GM04504 (cell line): Measurements from ENCODE around the gene LMF1.
"Not testable (repeated sequence)": the region's sequence is repeated elsewhere in the genome, so short reads cannot be mapped to it uniquely, and the experiment has no call there.

Experiments used
- DNase-seq: peaks from one replicate; pipeline ENCODE4 v3.0.0-alpha.2; 2012; ENCODE audit warnings: low read depth

The LMF1 gene

GRCh38 chr16:869823-870641 lies 100.8 kb downstream of the LMF1 start:
- no peak for DNase-seq

GRCh38 chr16:868846-869822 lies 101.7 kb downstream of the LMF1 start:
- no peak for DNase-seq

- no peak for DNase-seq
Observed at GRCh38 chr16:868386-868755, 102.4 kb downstream of the LMF1 start.

- no peak for DNase-seq
Observed at GRCh38 chr16:867421-868385, 103.1 kb downstream of the LMF1 start.

GRCh38 chr16:866252-866896 lies 104.4 kb downstream of the LMF1 start:
- no peak for DNase-seq

GRCh38 chr16:865026-865425 lies 105.8 kb downstream of the LMF1 start:
- no peak for DNase-seq

- no peak for DNase-seq
Observed at GRCh38 chr16:861446-861845, 109.3 kb downstream of the LMF1 start.

- DNase-seq: no peak
Observed at GRCh38 chr16:860891-861290, 109.9 kb downstream of the LMF1 start.

- not testable (repeated sequence) for DNase-seq
Observed at GRCh38 chr16:858971-859370, 111.8 kb downstream of the LMF1 start.

GRCh38 chr16:858441-858840 lies 112.3 kb downstream of the LMF1 start:
- not testable (repeated sequence) for DNase-seq

- no peak for DNase-seq
Observed at GRCh38 chr16:856811-857210, 114.0 kb downstream of the LMF1 start.

- DNase-seq: no peak
Observed at GRCh38 chr16:856101-856500, 114.7 kb downstream of the LMF1 start.

- no peak for DNase-seq
Observed at GRCh38 chr16:855471-855870, 115.3 kb downstream of the LMF1 start.

- no peak for DNase-seq
Observed at GRCh38 chr16:854808-855410, 115.9 kb downstream of the LMF1 start.

GRCh38 chr16:853981-854807 lies 116.6 kb downstream of the LMF1 start:
- no peak for DNase-seq

- no peak for DNase-seq
Observed at GRCh38 chr16:853306-853705, 117.5 kb downstream of the LMF1 start.

GRCh38 chr16:852451-853185 lies 118.2 kb downstream of the LMF1 start:
- no peak for DNase-seq

- no peak for DNase-seq
Observed at GRCh38 chr16:851871-852270, 118.9 kb downstream of the LMF1 start.

- DNase-seq: no peak
Observed at GRCh38 chr16:851209-851810, 119.5 kb downstream of the LMF1 start.
